GM12892 (cell line): ENCODE results near the gene VPS50.

Experiments used
- POLR2A ChIP-seq: IDR thresholded peaks from 2 replicates; pipeline ENCODE4 v1.6.1; 2011; ENCODE audit warnings: low read depth, low read length, control low read depth
- POLR2AphosphoS5 ChIP-seq: IDR thresholded peaks from 2 replicates; pipeline ENCODE4 v1.6.1; 2011; ENCODE audit warnings: low read depth, low read length, control low read depth
- TAF1 ChIP-seq: IDR thresholded peaks from 2 replicates; pipeline ENCODE4 v1.6.1; 2011; ENCODE audit warnings: low read depth, mild to moderate bottlenecking, control low read depth, low read length, borderline replicate concordance

DNA sequence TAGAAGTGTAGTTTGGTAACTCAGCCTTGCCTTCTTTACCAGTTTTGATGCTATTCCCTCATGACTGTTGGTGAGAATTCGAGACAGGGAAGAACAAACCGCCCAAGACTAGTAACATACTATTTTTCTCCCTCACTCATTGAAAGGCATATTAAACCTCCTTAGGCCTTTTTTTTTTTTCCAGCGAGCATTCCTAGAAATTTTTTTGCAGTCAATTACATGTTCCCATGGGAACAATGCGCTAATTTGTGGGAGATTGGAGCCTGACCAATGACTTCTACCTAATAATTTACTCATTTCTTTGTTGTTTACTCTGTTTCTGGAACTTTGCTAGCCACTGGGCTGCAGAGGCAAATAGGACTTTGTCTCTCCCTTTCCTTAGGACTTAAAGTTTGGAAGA is 6.0 kb downstream of the VPS50 start:
- TF ChIP-seq POLR2A (no peak), TAF1 (no peak), POLR2AphosphoS5 (no peak)
